ENCODE results near the gene SLC4A5. TPM values are rescaled to one million over a fixed set of nuclear protein-coding genes. Genes with fewer than 3 reads are reported as not detected.

SLC4A5 gene
- total and polyA plus RNA-seq, 2 of the 8 experiments (the other 6 are each of a cell fraction or from before 2014, with no cell fraction given): 0.42 to 0.52 TPM

DNA sequence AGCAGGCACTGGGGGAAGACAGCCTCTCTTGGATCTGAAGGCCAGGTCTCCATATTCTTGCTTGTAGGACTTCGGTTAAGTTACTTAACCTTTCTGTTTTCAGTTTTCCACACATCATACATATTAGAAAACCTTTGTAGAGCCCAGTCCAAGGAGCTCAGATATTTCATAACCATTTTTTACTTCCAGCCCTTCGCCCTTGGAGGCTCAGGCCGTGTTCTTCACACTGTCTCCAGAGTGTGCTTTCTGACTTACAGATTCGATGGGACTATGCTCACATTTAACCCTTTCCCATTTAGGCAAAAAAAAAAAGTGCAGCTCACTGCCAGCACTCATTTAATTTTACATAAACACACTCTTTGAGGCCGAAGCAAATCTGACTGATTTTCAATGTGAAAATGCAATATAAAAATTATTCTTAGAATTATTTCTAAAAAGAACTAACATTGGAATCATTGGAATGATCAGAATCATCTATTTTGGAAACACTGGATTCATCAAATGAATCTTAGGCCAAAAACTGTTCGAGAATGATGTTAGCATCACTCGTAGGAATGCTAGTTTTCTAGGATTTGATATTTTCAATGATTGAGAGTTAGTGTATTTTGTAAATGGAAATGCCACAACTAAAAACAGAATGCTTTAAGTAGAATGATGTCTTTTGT, 89.8 kb downstream of the SLC4A5 start (continued):
- TF ChIP-seq EGR1 (IDR thresholded peaks at IDR 0.05; ENCODE audit: borderline replicate concordance, low read depth, low read length) (no peak), SIX5 (IDR thresholded peaks at IDR 0.05; ENCODE audit: low read depth, low read length) (no peak), TEAD4 (IDR thresholded peaks at IDR 0.05; ENCODE audit: low read depth, low read length) (no peak), TAF7 (optimal IDR thresholded peaks at IDR 0.05; ENCODE audit: borderline replicate concordance, low read depth, low read length) (no peak)
- TF ChIP-seq, protein P1, sequence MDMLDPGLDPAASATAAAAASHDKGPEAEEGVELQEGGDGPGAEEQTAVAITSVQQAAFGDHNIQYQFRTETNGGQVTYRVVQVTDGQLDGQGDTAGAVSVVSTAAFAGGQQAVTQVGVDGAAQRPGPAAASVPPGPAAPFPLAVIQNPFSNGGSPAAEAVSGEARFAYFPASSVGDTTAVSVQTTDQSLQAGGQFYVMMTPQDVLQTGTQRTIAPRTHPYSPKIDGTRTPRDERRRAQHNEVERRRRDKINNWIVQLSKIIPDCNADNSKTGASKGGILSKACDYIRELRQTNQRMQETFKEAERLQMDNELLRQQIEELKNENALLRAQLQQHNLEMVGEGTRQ (IDR thresholded peaks at IDR 0.05; ENCODE audit: low read length): no peak
- TF ChIP-seq, protein P2, sequence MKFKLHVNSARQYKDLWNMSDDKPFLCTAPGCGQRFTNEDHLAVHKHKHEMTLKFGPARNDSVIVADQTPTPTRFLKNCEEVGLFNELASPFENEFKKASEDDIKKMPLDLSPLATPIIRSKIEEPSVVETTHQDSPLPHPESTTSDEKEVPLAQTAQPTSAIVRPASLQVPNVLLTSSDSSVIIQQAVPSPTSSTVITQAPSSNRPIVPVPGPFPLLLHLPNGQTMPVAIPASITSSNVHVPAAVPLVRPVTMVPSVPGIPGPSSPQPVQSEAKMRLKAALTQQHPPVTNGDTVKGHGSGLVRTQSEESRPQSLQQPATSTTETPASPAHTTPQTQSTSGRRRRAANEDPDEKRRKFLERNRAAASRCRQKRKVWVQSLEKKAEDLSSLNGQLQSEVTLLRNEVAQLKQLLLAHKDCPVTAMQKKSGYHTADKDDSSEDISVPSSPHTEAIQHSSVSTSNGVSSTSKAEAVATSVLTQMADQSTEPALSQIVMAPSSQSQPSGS (IDR thresholded peaks at IDR 0.05; ENCODE audit: low read length): no peak

All from H1 (cell line).